B cell (primary cell): ENCODE measurements around the gene FAM72A. TPM values are rescaled to one million over a fixed set of nuclear protein-coding genes. Genes with fewer than 3 reads are reported as not detected.
"Not testable (repeated sequence)": the region's sequence is repeated elsewhere in the genome, so short reads cannot be mapped to it uniquely, and the experiment has no call there.

Experiments
- ATAC-seq: fragments of 200-7000 bp; cut with Tn5 transposase; one replicate; pipeline ENCODE4 v1.10.0; 2021; ENCODE audit warnings: low read depth, mild to moderate bottlenecking, moderate number of reproducible peaks, moderate library complexity
- CTCF ChIA-PET: fragments of 350-600 bp; sonication (Branson Sonifier 250); formaldehyde crosslinking; loops from one replicate; lab custom pipeline; 2021; ENCODE audit warnings: antibody characterized with exemption, inconsistent platforms; lab: Charles Lee
- POLR2A ChIA-PET: fragments of 350-600 bp; sonication (Branson Sonifier 250); formaldehyde crosslinking; loops from one replicate; lab custom pipeline; 2021; ENCODE audit warnings: antibody characterized with exemption; lab: Charles Lee
- DNase-seq: peaks from one replicate; pipeline ENCODE4 v3.0.0; 2013
- H2AFZ ChIP-seq: 2 replicates; pipeline ENCODE4 v1.6.1; 2012; ENCODE audit warnings: mild to moderate bottlenecking, low read depth, low read length; ENCODE audit not compliant: insufficient read depth, poor library complexity, severe bottlenecking
- H3K27ac ChIP-seq, 2 donors: 1 replicate in 1 of 2; 2 replicates in 1 of 2; pipeline ENCODE4 v1.5.1; 2012 to 2013; ENCODE audit warnings: low read length in 2 of 2, mild to moderate bottlenecking in 2 of 2, moderate library complexity in 1 of 2
- H3K27me3 ChIP-seq, 4 experiments: fragments of 200-600 bp in 1 of 4; sonication (generic) in 1 of 4; replicated peaks in 1 of 4; 1 replicate in 2 of 4; 2 replicates in 2 of 4; pipeline versions ENCODE4 v1.6.1 to v1.7.0; 2013 to 2016; ENCODE audit warnings: low read length in 3 of 4, mild to moderate bottlenecking in 2 of 4, mixed read lengths in 1 of 4, moderate library complexity in 1 of 4; ENCODE audit not compliant: insufficient read depth in 4 of 4, control insufficient read depth in 3 of 4; ENCODE audit errors: control extremely low read depth in 1 of 4
- H3K36me3 ChIP-seq, 2 experiments: replicated peaks in 1 of 2; 1 replicate in 1 of 2; 2 replicates in 1 of 2; pipeline versions ENCODE4 v1.6.1 to v1.7.1; 2013; ENCODE audit warnings: low read length in 1 of 2; ENCODE audit not compliant: insufficient read depth in 2 of 2, control insufficient read depth in 1 of 2; ENCODE audit errors: control extremely low read depth in 1 of 2, extremely low read depth in 1 of 2
- H3K4me1 ChIP-seq, 2 donors: fragments of 200-600 bp in 1 of 2; sonication (generic) in 1 of 2; 1 replicate in 1 of 2; 2 replicates in 1 of 2; pipeline versions ENCODE4 v1.5.1 to v1.6.1; 2013 to 2017; ENCODE audit warnings: low read length in 2 of 2; ENCODE audit not compliant: control insufficient read depth in 2 of 2, insufficient read depth in 2 of 2
- H3K4me2 ChIP-seq: replicated peaks from 2 replicates; pipeline ENCODE3; 2012; ENCODE audit warnings: mild to moderate bottlenecking, low read depth, low read length; ENCODE audit not compliant: poor library complexity, severe bottlenecking
- H3K4me3 ChIP-seq, 5 experiments: fragments of 200-600 bp in 1 of 5; sonication (generic) in 1 of 5; 1 replicate in 3 of 5; 2 replicates in 2 of 5; pipeline versions ENCODE4 v1.5.1 to v1.7.0; 2011 to 2016; ENCODE audit warnings: low read length in 4 of 5, mild to moderate bottlenecking in 4 of 5, low read depth in 2 of 5, control low read depth in 1 of 5, moderate library complexity in 1 of 5; ENCODE audit not compliant: insufficient read depth in 1 of 5; ENCODE audit errors: control extremely low read depth in 1 of 5, extremely low read depth in 1 of 5
- H3K79me2 ChIP-seq: fragments of 200-600 bp; sonication (generic); one replicate; pipeline ENCODE4 v1.6.0; 2016; ENCODE audit warnings: low read length; ENCODE audit not compliant: control insufficient read depth, insufficient read depth
- H3K9ac ChIP-seq: fragments of 200-600 bp; sonication (generic); 2 replicates; pipeline ENCODE4 v1.6.1; 2017; ENCODE audit warnings: mild to moderate bottlenecking, low read length, moderate library complexity
- H3K9me3 ChIP-seq, 3 donors: one replicate each; pipeline versions ENCODE4 v1.6.1 to v1.7.1; 2013; ENCODE audit warnings: low read length in 2 of 3; ENCODE audit not compliant: control insufficient read depth in 2 of 3, insufficient read depth in 1 of 3; ENCODE audit errors: control extremely low read depth in 1 of 3
- H4K20me1 ChIP-seq: 2 replicates; pipeline ENCODE4 v1.6.0; 2012; ENCODE audit warnings: mild to moderate bottlenecking, low read length; ENCODE audit not compliant: insufficient read depth, control insufficient read depth, poor library complexity, severe bottlenecking
- H3K27ac Mint-ChIP-seq: one replicate; pipeline ENCODE4 v1.8.0; 2021; ENCODE audit warnings: mixed read lengths
- H3K27me3 Mint-ChIP-seq: one replicate; pipeline ENCODE4 v1.8.0; 2021; ENCODE audit warnings: mixed read lengths
- H3K4me1 Mint-ChIP-seq: one replicate; pipeline ENCODE4 v1.8.0; 2021; ENCODE audit warnings: mixed read lengths
- H3K4me3 Mint-ChIP-seq: one replicate; pipeline ENCODE4 v1.8.0; 2021; ENCODE audit warnings: mixed read lengths
- H3K9me3 Mint-ChIP-seq: one replicate; pipeline ENCODE4 v1.8.0; 2022; ENCODE audit warnings: mixed read lengths; ENCODE audit not compliant: insufficient read depth
- WGBS: methylation state at CpG from one replicate; pipeline ENCODE4 v1.1.5; 2013; ENCODE audit warnings: missing lambda C conversion rate; ENCODE audit not compliant: insufficient coverage; 5-methylcytosine and 5-hydroxymethylcytosine counted together
- intact Hi-C: fragments of 100-400 bp; cut with micrococcal nuclease; formaldehyde crosslinking; loops from one replicate; pipeline ENCODE4 v1.10.0; 2022
- polyA plus RNA-seq: library from polyadenylated mRNA; depleted of rRNA; stranded (reverse); fragments of >200 nt; gene quantifications from 2 replicates; pipeline ENCODE4 v1.2.3, GENCODE V29; 2012
- total RNA-seq, 2 donors: library from RNA; stranded (reverse); fragments of 120-200 nt in 1 of 2; gene quantifications; 1 replicate in 1 of 2; 2 replicates in 1 of 2; pipeline versions ENCODE4 v1.2.3 to v1.2.4, GENCODE V29; 2013 to 2022

Gene FAM72A
- total and polyA plus RNA-seq, 2 donors (not counting 1 experiment from before 2014, with no cell fraction given) = 1.7 to 1.8 TPM

GRCh38 chr1:206215600-206216392 lies 13.2 kb upstream of the FAM72A start:
- ATAC-seq, H3K27ac ChIP-seq, H4K20me1 ChIP-seq, H3K4me3 Mint-ChIP-seq, DNase-seq, H3K4me1 ChIP-seq, CTCF ChIA-PET, H3K36me3 ChIP-seq, H3K79me2 ChIP-seq, H3K9me3 Mint-ChIP-seq, H2AFZ ChIP-seq, H3K27me3 ChIP-seq, H3K4me3 ChIP-seq, POLR2A ChIA-PET, H3K9me3 ChIP-seq, intact Hi-C loops, H3K4me2 ChIP-seq, H3K27ac Mint-ChIP-seq, H3K4me1 Mint-ChIP-seq, H3K27me3 Mint-ChIP-seq, H3K9ac ChIP-seq: not testable (repeated sequence)
- no CpG with 5 or more reads among the region's 7 CpGs for WGBS

DNA sequence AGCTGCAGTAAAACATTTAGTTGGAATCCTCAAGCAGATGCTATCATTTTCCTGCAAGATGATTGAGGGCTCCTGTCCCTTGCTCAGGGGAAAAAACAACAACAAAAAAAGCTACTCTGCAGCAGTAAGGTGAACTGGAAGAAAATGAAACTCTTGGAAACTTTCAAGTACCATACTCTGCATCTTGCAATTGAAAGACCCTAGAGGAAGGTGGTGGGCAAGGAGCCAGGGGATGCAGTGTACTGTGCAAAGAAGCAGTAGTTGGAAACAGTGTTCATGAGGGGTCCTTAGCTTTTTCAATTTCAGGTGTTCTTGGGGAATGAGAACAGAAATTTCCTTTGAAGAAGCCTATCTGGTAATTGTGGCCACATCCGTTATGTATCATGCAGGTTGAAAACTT lies 8.2 kb upstream of the FAM72A start:
- CTCF ChIA-PET, H3K4me1 Mint-ChIP-seq, H3K9me3 ChIP-seq, DNase-seq, H2AFZ ChIP-seq, H3K4me3 Mint-ChIP-seq, H3K27ac ChIP-seq, H3K79me2 ChIP-seq, H3K27me3 Mint-ChIP-seq, H3K4me1 ChIP-seq, H3K4me2 ChIP-seq, H3K4me3 ChIP-seq, H3K9me3 Mint-ChIP-seq, H3K36me3 ChIP-seq, intact Hi-C loops, H3K9ac ChIP-seq, H3K27me3 ChIP-seq, H3K27ac Mint-ChIP-seq, ATAC-seq, H4K20me1 ChIP-seq: not testable (repeated sequence)
- POLR2A ChIA-PET = interaction anchor here (0.6 kb wide), 1 partner anchor 643 kb away, joined by 4 read pairs; no protein-coding TSS in a partner anchor
- no CpG with 5 or more reads among the region's 1 CpG for WGBS

GRCh38 chr1:206205569-206205968 lies 2.9 kb upstream of the FAM72A start:
- H3K4me2 ChIP-seq, ATAC-seq, H3K4me3 Mint-ChIP-seq, H3K27ac ChIP-seq, H3K27me3 Mint-ChIP-seq, H4K20me1 ChIP-seq, H2AFZ ChIP-seq, H3K9me3 ChIP-seq, DNase-seq, POLR2A ChIA-PET, H3K27me3 ChIP-seq, H3K4me3 ChIP-seq, H3K27ac Mint-ChIP-seq, H3K79me2 ChIP-seq, H3K4me1 Mint-ChIP-seq, H3K9me3 Mint-ChIP-seq, H3K36me3 ChIP-seq, H3K4me1 ChIP-seq, H3K9ac ChIP-seq, intact Hi-C loops, CTCF ChIA-PET: not testable (repeated sequence)
- WGBS = no CpG with 5 or more reads among the region's 31 CpGs

- H3K27me3 ChIP-seq, POLR2A ChIA-PET, CTCF ChIA-PET, H3K4me1 Mint-ChIP-seq, H3K9me3 ChIP-seq, intact Hi-C loops, H4K20me1 ChIP-seq, H3K27me3 Mint-ChIP-seq, H3K36me3 ChIP-seq, H3K27ac ChIP-seq, H2AFZ ChIP-seq, H3K4me1 ChIP-seq, ATAC-seq, H3K9me3 Mint-ChIP-seq, H3K79me2 ChIP-seq: not testable (repeated sequence)
- Histone ChIP-seq H3K9ac (peak overlapping the region; percentile 43), H3K4me2 (peak overlapping the region; percentile 35), H3K4me3 (peak overlapping the region in 4 of 5 experiments; percentile 22 to 54 (median 48))
- Mint-ChIP-seq H3K4me3 (peak overlapping the region; percentile 84), H3K27ac (peak overlapping the region; percentile 37)
- peak; percentile 31 for DNase-seq
- WGBS = 0% methylated on average over 10 of the region's 25 CpGs
These were observed 2.2 kb upstream of the FAM72A start for GRCh38 chr1:206204871-206205270.
